Transverse colon (tissue), 4 donors: ENCODE measurements around the gene PTPRN2. TPM values are rescaled to one million over a fixed set of nuclear protein-coding genes. Genes with fewer than 3 reads are reported as not detected.
"Not testable (repeated sequence)": the region's sequence is repeated elsewhere in the genome, so short reads cannot be mapped to it uniquely, and the experiment has no call there.

Source experiments
- DNase-seq: peaks from one replicate; pipeline ENCODE4 v3.0.0-alpha.2; 2019
- H3K27ac ChIP-seq, 4 donors: fragments of 200-600 bp; sonication (generic); 2 replicates each; pipeline ENCODE4 v1.5.1; 2016 to 2018; ENCODE audit warnings: inconsistent platforms in 4 of 4
- H3K27me3 ChIP-seq: fragments of 200-600 bp; sonication (generic); 2 replicates; pipeline ENCODE4 v1.5.1; 2017; ENCODE audit warnings: inconsistent platforms
- H3K36me3 ChIP-seq, 4 donors: fragments of 200-600 bp; sonication (generic); 2 replicates each; pipeline ENCODE4 v1.5.1; 2017 to 2019; ENCODE audit warnings: inconsistent platforms in 4 of 4
- H3K4me1 ChIP-seq, 4 donors: fragments of 200-600 bp; sonication (generic); 2 replicates each; pipeline ENCODE4 v1.5.1; 2017 to 2020; ENCODE audit warnings: inconsistent platforms in 4 of 4
- H3K4me3 ChIP-seq, 4 donors: fragments of 200-600 bp; sonication (generic); 1 replicate in 1 of 4; 2 replicates in 3 of 4; pipeline versions ENCODE4 v1.5.1 to v1.6.1; 2017 to 2019; ENCODE audit warnings: inconsistent platforms in 4 of 4
- H3K9me3 ChIP-seq, 2 donors: fragments of 200-600 bp; sonication (generic); 2 replicates each; pipeline ENCODE4 v1.5.1; 2017 to 2019; ENCODE audit warnings: inconsistent platforms in 2 of 2
- CTCF ChIP-seq, 5 experiments: fragments of 200-600 bp in 3 of 5; fragments of 450-650 bp in 2 of 5; sonication (generic) in 3 of 5; IDR thresholded peaks; 1 replicate in 2 of 5; 2 replicates in 3 of 5; pipeline ENCODE4 v1.5.1; 2016 to 2017; ENCODE audit warnings: antibody characterized with exemption in 5 of 5, inconsistent platforms in 3 of 5, mild to moderate bottlenecking in 2 of 5, moderate library complexity in 1 of 5
- EP300 ChIP-seq: sonication (generic); formaldehyde crosslinking; IDR thresholded peaks from one replicate; pipeline ENCODE4 v1.6.1; 2017; ENCODE audit warnings: antibody characterized with exemption, low read depth
- POLR2A ChIP-seq: fragments of 450-650 bp; IDR thresholded peaks from one replicate; pipeline ENCODE4 v1.6.1; 2016; ENCODE audit warnings: antibody characterized with exemption, mild to moderate bottlenecking, moderate library complexity
- POLR2AphosphoS5 ChIP-seq, 3 donors: sonication (generic); formaldehyde crosslinking; IDR thresholded peaks; one replicate each; pipeline ENCODE4 v1.6.1; 2016; ENCODE audit warnings: antibody characterized with exemption in 3 of 3
- WGBS, 2 donors: methylation state at CpG; one replicate each; pipeline ENCODE4 v1.1.5; 2018; ENCODE audit warnings: low coverage in 1 of 2; 5-methylcytosine and 5-hydroxymethylcytosine counted together
- in situ Hi-C, 4 donors: fragments of 200-750 bp; cut with MboI; loops; one replicate each; pipeline versions ENCODE4 v1.15.0 to v1.15.1; 2017; ENCODE audit warnings: low sequenced_read_pairs in 3 of 4, low pct_ligation_motif_present in 1 of 4, low pct_unique_long_range_greater_than_20kb in 1 of 4
- intact Hi-C: fragments of 100-400 bp; cut with DNase I; formaldehyde crosslinking; loops from one replicate; pipeline ENCODE4 v1.15.1; 2023; ENCODE audit warnings: low total_unique reads
- total RNA-seq, 4 donors: library from RNA; depleted of rRNA; stranded (reverse); fragments of >200 nt; gene quantifications; one replicate each; pipeline ENCODE4 v1.1.0, GENCODE V29; 2016

The PTPRN2 gene
- total RNA-seq, 4 donors from 2014 or later, result 15.4 to 31.1 (median 21.8) TPM

DNA sequence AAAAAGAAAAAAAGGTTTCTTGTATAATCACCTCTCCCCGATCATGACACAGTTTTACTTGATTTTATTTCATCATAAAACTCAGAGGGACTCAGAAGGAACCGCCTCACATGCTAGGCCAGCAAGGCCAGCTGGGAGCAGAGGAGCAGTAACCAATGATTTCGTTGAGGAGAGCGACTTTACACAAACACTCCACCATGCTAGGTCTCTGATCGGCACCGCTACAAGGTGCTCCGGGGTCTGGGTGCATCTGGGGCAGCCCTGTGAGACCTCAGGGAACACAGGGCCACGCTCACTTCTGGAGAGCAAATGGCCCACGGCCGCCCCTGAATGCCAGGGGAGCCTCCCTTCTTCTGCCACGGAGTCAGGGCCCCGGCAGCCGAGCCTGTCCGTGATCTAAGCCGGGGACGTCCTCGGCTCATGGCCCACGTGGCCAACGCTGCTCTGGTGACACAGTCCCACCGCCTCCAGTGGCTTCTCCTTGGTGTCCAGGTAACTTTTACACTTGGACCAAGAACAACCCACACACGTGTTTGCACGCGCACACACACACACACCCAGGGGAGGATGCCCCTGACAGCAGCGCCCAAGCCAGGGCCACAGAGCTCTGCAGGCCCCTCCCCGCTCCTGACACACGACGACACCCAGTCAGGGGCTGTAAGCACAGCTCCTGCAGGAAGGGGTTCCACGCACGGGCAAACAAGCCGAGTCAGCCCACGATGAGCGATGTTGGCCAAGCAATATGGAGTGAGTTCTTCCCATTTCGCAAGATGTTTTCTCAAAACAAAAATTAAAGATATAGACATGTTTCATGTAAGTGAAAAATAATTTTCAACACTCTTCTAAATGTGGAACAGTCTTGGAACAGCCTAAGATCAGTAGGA lies 918.5 kb downstream of the PTPRN2 start:
- WGBS, 2 donors, result 63 to 77% methylated on average over 2 to 33 of the region's 33 CpGs
- Histone ChIP-seq H3K27me3 (peaks cover 5% of the 10 kb centered on the region), H3K9me3 (no peaks in the 10 kb centered on the region), H3K4me1 (no peaks in the 10 kb centered on the region), H3K36me3 (no peaks in the 10 kb centered on the region), H3K4me3 (no peak overlapping the region), H3K27ac (no peak overlapping the region)
- DNase-seq, result no peak
- in situ Hi-C loops, result no loop called here
- intact Hi-C loops, result no loop called here
- TF ChIP-seq POLR2AphosphoS5 (IDR thresholded peaks at IDR 0.05) (no peak), POLR2A (no peak), EP300 (no peak), CTCF (IDR thresholded peaks at IDR 0.05) (no peak)

GRCh38 chr7:157668221-157668883 lies 919.3 kb downstream of the PTPRN2 start:
- no peaks in the 10 kb centered on the region for H3K36me3 ChIP-seq
- TF ChIP-seq CTCF (IDR thresholded peaks at IDR 0.05) (no peak), EP300 (no peak), POLR2A (no peak), POLR2AphosphoS5 (IDR thresholded peaks at IDR 0.05) (no peak)
- no peaks in the 10 kb centered on the region for H3K9me3 ChIP-seq
- no peak for DNase-seq
- no peak overlapping the region for H3K27ac ChIP-seq
- H3K4me1 ChIP-seq, result no peaks in the 10 kb centered on the region
- in situ Hi-C loops, result no loop called here
- H3K27me3 ChIP-seq, result peaks cover 5% of the 10 kb centered on the region
- H3K4me3 ChIP-seq, result no peak overlapping the region
- intact Hi-C loops, result no loop called here
- 59 to 75% methylated on average over 14 to 22 of the region's 22 CpGs for WGBS, 2 donors

DNA sequence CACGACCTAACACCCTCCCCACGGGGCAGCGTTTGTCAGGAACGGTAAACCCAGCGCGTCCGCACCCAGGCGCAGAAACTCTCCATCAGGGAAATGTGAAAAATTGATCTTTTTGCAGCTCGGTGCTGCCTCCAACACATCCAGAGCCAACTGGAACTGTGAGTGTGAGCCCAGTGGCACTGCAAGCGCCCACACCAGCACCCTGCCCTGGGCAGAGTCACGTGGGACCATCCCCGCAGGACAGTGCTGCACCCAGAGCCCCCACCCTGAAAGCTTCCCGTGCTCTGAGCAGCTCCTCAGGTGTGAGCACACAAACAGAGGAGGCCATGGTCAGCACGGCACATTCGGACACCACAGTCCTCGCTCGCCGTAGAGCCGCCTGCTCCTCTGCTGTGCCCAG lies 919.9 kb downstream of the PTPRN2 start:
- WGBS, 2 donors, result 86% methylated on average over 19 of the region's 19 CpGs; no CpG with 5 or more reads in 1 of the 2 donors
- in situ Hi-C loops, result no loop called here
- H3K4me3 ChIP-seq, result no peak overlapping the region
- DNase-seq, result no peak
- H3K9me3 ChIP-seq, result no peaks in the 10 kb centered on the region
- H3K4me1 ChIP-seq, result no peaks in the 10 kb centered on the region
- no peaks in the 10 kb centered on the region for H3K36me3 ChIP-seq
- intact Hi-C loops, result no loop called here
- peaks cover 5% of the 10 kb centered on the region for H3K27me3 ChIP-seq
- H3K27ac ChIP-seq, result no peak overlapping the region
- TF ChIP-seq POLR2AphosphoS5 (IDR thresholded peaks at IDR 0.05), result no peak

DNA sequence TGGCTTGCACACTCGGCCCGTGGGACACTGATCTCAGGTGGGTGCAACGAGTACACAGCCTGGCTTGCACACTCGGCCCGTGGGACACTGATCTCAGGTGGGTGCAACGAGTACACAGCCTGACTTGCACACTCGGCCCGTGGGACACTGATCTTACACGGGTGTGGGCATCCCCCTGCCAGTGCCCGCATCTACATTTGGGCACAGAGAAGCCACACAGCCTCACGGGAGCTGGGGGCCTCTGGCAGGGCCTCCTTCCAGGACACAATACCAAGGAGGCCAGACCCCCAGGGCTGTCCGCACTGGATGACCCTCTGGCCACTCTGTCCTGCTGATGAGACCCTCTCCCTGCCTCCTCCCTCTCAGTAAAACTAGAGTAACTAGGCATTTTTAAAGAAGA lies 920.4 kb downstream of the PTPRN2 start:
- 88% methylated on average over 11 of the region's 12 CpGs; no CpG with 5 or more reads in 1 of the 2 donors for WGBS, 2 donors
- DNase-seq, result no peak
- TF ChIP-seq POLR2AphosphoS5 (IDR thresholded peaks at IDR 0.05) (no peak), POLR2A (no peak)

DNA sequence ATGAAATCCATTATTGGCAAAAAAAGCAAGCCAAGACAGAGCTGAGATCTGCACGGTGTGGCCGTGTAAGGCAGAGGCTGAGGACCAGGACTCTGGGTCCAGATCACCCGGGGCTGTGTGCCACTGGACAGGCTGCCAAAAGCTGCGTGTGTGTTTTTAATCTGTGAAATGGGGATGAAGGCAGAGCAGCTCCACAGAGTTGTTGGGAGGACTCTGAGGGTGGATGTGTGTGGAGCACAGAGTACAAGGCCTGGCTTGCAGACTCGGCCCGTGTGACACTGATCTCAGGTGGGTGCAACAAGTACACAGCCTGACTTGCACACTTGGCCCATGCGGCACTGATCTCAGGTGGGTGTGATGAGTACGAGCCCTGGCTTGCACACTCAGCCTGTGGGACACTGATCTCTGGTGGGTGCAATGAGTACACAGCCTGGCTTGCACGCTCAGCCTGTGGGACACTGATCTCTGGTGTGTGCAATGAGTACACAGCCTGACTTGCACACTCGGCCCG lies 921.0 kb downstream of the PTPRN2 start:
- intact Hi-C loops, result no loop called here
- 70 to 82% methylated on average over 7 to 10 of the region's 11 CpGs for WGBS, 2 donors
- no peak overlapping the region for H3K27ac ChIP-seq
- H3K9me3 ChIP-seq, result no peaks in the 10 kb centered on the region
- no peak overlapping the region for H3K4me3 ChIP-seq
- no peak for DNase-seq
- peaks cover 5% of the 10 kb centered on the region for H3K27me3 ChIP-seq
- no peaks in the 10 kb centered on the region for H3K36me3 ChIP-seq
- in situ Hi-C loops, result no loop called here
- TF ChIP-seq POLR2A (no peak), POLR2AphosphoS5 (IDR thresholded peaks at IDR 0.05) (no peak), CTCF (IDR thresholded peaks at IDR 0.05) (no peak), EP300 (no peak)
- no peaks in the 10 kb centered on the region for H3K4me1 ChIP-seq

More for the DNA sequence above, 920.4 kb downstream of the PTPRN2 start:
- in situ Hi-C loops (no loop called here), intact Hi-C loops (no loop called here)
- Histone ChIP-seq H3K36me3 (no peaks in the 10 kb centered on the region), H3K4me3 (no peak overlapping the region), H3K9me3 (no peaks in the 10 kb centered on the region), H3K27me3 (peaks cover 5% of the 10 kb centered on the region), H3K27ac (no peak overlapping the region), H3K4me1 (no peaks in the 10 kb centered on the region)

GRCh38 chr7:157665634-157665988 lies 922.0 kb downstream of the PTPRN2 start:
- H3K9me3 ChIP-seq, intact Hi-C loops, H3K4me1 ChIP-seq, in situ Hi-C loops, H3K27me3 ChIP-seq, H3K27ac ChIP-seq, H3K36me3 ChIP-seq, H3K4me3 ChIP-seq, DNase-seq: not testable (repeated sequence)
- 86% methylated on average over 2 of the region's 2 CpGs; no CpG with 5 or more reads in 1 of the 2 donors for WGBS, 2 donors
